ENCODE data around the gene DGKD.

DNA sequence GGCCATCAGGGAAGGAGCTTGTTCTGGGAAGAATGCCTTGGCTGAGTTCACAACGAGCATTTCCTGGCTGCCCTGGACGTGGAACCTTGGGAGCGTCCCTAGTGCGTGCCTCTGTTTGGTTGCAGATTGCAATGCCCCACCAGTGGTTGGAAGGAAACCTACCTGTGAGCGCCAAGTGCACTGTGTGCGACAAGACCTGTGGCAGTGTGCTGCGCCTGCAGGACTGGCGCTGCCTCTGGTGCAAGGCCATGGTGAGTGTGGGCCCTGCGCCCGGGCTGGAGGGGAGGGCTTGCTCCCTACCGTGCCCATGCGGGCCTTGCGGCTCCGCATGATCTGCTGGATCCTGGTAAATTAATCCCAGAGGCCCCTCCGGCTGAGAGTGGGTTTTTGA, 81.9 kb downstream of the DGKD start:
- TF ChIP-seq, protein P1, sequence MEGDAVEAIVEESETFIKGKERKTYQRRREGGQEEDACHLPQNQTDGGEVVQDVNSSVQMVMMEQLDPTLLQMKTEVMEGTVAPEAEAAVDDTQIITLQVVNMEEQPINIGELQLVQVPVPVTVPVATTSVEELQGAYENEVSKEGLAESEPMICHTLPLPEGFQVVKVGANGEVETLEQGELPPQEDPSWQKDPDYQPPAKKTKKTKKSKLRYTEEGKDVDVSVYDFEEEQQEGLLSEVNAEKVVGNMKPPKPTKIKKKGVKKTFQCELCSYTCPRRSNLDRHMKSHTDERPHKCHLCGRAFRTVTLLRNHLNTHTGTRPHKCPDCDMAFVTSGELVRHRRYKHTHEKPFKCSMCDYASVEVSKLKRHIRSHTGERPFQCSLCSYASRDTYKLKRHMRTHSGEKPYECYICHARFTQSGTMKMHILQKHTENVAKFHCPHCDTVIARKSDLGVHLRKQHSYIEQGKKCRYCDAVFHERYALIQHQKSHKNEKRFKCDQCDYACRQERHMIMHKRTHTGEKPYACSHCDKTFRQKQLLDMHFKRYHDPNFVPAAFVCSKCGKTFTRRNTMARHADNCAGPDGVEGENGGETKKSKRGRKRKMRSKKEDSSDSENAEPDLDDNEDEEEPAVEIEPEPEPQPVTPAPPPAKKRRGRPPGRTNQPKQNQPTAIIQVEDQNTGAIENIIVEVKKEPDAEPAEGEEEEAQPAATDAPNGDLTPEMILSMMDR (conservative IDR thresholded peaks at IDR 0.05; ENCODE audit: low read length) = no peak
- no peak for TF ChIP-seq EZH2phosphoT487 (IDR thresholded peaks at IDR 0.05; ENCODE audit: borderline replicate concordance)

All from Loucy (cell line).